Glomerular endothelial cell (primary cell): Measurements from ENCODE around the gene ZNF516. TPM values are rescaled to one million over a fixed set of nuclear protein-coding genes. Genes with fewer than 3 reads are reported as not detected.

Experiments used
- DNase-seq: peaks from one replicate; pipeline ENCODE4 v3.0.0-alpha.2; 2011; ENCODE audit warnings: low read depth, low spot score; ENCODE audit errors: extremely low read depth
- total RNA-seq: library from RNA; depleted of rRNA; stranded (reverse); fragments of >200 nt; gene quantifications from 2 replicates; pipeline ENCODE4 v1.2.3, GENCODE V29; 2015

ZNF516 gene
- total RNA-seq, 1 donor from 2014 or later = 26.8 TPM

DNA sequence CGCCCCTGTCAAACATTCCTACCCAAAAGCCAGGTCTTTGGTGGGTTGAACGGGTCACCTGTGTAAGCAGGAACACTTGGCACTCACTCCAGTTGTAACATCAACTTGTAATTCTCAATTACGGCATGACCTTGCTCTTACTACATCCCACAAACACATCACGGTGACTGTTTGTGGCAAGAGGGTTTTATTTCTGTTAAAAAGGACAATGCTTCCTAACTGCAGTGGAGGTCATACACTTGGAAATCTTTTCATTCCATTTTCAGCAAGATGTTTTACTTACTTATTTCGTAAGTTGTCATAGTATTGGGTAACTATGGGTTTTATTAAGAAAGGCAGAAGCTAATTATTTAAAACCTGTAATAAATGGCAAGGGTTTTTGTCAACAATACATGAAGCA is 126.1 kb downstream of the ZNF516 start:
- no peak for DNase-seq

DNA sequence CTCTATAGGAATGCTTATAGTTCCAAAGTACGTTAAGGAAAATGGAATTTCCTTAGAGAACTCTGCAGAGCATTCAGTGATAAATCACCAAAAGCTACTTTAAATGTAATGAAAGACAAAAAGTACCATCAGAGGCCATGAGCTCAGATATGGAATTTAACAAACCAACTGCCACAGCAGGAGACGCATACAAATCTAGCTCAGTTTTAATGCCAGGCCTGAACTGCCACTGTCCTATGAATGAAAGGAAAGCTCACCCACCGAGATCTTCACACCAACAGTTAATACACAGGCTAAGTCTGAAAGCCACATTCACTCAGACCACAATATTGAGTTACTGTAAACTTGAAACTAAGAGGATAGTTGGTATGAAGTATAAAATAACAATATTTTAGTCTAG is 126.8 kb downstream of the ZNF516 start:
- no peak for DNase-seq

- DNase-seq = no peak
These were observed 127.6 kb downstream of the ZNF516 start for GRCh38 chr18:76367168-76368125.

DNA sequence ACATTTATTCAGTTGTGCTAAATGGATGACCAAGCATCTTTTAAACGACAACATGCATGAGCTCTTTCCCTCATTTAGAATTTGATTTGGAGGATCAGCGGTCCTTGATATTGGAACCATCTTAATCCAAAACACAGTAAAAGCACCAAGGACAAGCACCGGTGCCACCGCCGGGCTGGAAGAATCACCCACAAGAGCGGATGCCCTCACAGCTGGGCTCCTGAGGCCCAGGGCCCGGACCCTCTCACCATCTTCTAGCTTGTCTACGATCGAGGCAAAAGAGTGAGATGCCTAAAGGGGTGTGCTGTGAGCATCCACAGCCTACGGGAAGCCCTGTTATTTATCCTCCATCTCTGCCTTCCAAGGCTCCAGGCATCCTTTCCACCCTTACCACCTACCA is 129.5 kb downstream of the ZNF516 start:
- no peak for DNase-seq

DNA sequence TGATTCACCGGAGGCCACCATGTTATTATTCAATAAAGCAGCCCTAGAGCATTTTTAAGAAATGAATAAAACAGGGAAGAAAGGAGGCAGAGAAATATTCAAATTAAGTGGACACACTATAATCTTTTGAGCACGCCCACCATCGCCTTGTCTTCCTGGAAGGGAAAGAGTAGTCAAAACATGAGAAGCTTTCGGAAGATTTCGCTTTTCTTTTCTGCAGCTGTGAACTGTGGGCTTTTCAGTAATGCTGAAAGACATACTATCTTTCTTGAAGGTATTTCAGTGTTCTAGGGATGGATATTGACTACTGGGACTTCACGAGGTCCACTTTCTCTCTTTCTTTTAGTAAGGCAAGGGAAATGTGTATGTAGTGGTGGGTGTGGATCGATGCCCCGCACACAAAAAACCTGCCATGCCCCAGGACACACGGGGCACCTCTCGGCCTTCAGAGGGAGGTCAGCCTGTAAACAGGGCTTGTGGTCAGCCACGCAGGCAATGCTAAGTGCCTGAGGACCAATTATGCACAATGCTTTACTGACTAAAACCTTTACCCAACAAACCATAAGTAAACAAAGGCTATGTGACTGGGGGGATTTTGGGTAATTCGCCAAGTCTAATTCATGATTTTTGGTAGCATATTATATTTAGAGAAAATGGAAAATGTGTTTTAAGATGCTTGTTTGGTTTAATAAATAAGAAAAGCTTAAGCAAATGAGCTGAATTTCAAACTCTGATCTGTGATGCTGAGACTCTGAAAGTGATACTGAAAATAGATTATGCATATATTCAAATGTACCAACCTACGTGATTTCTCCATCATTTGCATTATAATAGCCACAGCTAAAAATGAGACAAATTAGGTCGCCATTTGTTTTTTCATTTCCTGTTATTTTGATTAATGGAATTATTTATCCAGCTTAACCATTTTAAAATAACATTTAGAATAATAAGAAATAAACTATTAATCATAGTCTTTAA is 130.5 kb downstream of the ZNF516 start:
- no peak for DNase-seq

DNA sequence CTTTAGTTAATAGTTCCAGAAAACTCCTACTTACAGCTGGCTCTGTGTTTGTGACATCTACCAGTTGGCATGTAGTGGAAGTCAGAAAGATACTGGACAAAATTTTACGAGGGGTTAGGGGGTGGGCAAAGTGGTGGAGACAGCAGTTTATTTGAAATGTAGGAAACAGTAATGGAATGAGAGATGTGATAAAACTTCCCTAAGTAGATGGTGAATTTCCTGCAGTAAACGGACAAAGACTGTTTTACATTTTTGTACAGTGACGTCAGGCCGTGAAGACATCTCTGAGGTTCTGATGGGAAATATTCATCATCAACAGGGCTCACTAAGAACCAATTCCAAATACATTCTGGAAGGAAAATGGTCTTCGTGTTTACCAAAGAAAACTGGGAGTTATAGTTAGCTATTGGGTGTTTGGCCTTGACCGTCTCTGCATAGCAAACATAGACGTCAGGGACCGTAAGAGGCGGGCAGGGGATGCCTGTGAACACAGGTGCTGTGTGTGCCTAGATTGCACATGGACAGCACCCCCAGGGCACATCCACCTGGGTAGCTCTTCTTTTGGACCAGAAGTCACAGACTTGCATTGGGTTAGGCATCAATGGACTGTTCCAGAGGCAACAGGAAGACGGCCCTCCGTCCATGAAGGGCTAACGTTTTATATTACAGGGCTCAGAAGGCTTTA is 131.5 kb downstream of the ZNF516 start:
- DNase-seq = no peak

DNA sequence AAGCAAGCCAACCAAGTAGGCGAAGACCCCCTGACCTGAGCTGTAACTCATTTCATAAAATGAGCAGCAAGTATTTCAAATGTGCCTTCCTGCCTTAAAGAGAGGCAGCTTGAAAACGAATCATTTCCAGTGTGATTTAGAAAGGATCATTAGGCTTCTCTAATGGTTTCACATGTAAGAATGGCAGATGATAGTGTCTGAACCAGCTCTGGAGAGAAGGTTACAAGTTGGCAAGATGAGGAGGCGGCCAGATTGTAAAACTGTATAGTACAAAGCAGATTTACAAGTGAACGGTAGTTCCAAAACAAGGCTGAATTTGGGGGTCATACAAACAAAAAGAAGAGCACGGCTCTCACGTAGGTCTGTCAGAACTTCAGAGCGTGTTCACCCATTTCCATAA is 132.4 kb downstream of the ZNF516 start:
- no peak for DNase-seq

DNA sequence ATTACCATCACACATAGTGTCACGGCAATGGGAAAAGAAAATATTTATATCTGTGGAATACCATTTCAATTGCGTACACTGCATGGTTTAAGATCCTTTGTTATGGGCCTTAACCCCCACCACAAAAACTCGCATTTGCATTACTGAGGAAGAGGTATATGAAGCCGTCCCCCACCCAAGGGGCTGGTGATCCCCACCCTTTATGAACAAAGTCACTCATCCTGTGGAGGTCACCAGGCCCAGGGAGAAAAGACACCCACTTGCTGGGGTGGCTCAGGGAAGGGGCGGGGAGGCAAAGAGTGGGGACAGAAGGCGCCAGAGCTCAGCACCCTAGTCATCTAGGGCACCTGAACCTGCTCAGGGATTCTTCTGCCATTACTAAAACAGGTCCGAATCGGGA is 133.8 kb downstream of the ZNF516 start:
- DNase-seq = no peak

GRCh38 chr18:76359909-76360308 is 135.1 kb downstream of the ZNF516 start:
- no peak for DNase-seq

- DNase-seq = no peak
These were observed 136.3 kb downstream of the ZNF516 start for GRCh38 chr18:76358774-76359173.

DNA sequence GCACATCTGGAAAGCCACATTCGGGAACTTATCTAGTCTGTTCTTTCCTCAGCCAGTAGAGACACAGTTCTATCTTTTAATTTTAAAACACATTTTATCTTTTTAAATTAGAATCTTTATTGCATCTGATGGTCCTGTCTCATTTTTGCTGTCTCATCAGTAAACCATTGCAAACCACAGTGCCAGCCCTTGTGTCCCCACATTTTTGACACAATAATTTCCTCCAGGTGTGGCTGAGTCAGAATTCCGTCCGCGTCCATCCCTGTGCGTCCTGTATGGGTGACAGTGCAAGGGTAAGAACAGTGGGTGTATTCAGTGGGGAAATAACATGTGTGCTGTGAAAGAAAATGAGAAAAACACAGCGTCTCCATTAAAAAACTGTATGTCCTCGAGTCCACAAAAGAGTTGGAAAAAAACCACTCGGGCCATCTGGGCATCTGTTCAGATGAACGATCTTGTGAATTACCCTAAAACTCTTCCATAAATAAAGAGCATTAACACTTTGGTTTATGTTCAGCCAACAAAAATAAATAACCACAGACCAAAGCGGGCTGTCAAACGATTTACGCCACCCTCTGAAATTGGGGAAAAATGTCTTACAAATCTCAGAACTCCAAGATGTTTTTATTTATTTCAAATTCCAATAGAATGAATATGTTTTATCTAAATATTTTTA is 137.3 kb downstream of the ZNF516 start:
- DNase-seq = no peak

GRCh38 chr18:76357174-76357573 is 137.9 kb downstream of the ZNF516 start:
- DNase-seq = no peak

- DNase-seq = no peak
These were observed 138.4 kb downstream of the ZNF516 start for GRCh38 chr18:76356666-76357065.

GRCh38 chr18:76354348-76354747 is 140.7 kb downstream of the ZNF516 start:
- DNase-seq = no peak

DNA sequence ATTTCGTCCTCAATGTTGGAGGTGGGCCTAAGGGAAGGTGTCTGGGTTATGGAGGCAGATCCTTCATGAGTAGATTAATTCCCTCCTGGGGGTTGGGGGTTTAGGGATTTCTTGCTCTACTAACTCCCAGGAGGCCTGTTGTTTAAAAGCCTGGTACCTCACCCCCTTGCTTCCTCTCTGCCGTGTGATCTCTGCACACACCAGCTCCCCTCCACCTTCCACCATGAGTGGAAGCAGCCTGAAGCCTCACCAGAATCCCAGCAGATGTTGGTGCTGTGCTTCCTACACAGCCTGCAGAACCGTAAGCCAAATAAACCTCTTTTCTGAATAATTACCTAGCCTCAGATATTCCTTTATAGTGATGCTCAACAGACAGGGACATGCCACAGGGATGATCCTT is 141.5 kb downstream of the ZNF516 start:
- DNase-seq = no peak

- no peak for DNase-seq
These were observed 142.0 kb downstream of the ZNF516 start for GRCh38 chr18:76353046-76353445.

- DNase-seq = no peak
These were observed 143.0 kb downstream of the ZNF516 start for GRCh38 chr18:76351961-76352581.

DNA sequence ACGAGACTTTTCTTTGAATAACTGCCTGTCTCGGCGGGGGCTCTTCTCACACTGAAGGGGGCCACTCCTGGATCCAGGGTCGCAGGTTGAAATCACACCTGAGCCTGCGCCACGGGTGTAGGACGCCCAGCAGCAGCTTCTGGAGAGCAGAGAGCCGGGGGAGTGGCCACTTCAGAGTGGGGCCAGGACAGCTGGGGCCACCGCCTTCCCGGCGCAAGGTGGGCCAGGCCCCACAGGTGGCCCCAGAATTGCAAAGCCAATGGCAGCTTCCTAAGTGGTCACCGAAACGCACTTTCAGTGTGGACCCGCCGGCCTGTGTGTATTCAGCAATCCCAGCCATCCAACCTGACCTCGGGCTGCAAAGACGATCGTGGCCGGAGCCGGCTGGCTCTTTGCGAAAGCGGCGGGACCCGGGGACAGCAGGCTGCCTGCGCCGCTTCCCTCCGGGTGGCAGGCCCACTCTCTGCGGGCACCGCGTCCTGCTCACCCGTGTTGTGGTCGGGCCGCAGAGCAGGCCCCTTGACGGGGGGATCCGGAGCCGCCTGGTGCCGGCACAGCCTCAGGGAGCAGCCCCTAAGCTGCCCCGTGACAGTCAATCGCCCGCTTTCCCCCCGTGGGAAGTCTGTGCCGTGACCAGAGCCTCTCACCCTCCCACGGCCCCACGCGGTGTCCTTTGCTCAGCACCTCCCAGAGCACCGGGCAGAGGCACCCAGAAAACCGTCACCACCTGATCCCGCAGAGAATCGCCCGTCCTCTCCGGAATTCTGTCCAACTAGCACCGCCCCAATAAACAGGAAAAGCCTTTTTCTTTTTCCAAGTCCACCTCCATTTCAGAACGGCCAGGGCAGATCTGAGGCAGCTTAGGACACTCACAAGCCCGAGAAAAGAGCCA is 144.7 kb downstream of the ZNF516 start:
- DNase-seq = no peak
